Measurements from ENCODE around the gene RPL5. TPM values are rescaled to one million over a fixed set of nuclear protein-coding genes. Genes with fewer than 3 reads are reported as not detected.

RPL5 gene
- total and polyA plus RNA-seq, 9 of the 15 experiments (the other 6 are each of a cell fraction or from before 2014, with no cell fraction given) = 1,467 to 4,252 (median 2,454) TPM

DNA sequence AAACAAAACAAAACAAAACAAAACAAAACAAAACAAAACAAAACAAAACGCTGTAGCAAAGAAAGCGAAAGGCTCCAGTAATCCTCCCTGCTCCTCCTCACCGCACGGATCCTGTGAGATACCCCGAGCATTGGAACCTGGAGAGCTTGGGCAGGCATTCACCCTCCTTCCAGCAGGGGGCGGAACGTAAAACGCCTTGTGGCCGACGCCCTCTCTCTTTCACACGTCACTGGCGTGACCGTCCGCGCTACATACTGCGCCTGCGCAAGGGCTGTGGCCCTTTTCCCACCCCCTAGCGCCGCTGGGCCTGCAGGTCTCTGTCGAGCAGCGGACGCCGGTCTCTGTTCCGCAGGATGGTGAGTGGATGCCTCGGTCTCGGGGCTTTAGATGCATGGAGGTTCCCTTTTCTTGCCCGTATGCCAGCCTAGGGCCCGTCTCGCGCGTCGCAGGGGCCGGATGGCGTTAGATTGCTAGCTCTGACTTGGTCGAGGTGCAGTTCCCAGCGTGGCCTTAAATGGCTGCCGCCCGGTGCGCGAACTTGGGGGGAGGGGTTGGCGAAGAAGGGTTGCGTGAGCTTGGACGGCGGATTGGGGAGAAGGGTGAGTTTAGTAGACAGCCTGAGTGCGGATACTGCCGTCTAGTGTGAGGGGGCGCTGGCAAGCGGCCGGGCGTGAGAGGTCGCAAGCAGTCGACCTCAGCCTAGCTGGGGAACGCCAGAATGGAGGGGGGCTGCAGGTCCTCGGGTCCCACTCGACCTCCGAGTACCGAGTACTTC, at the start of gene RPL5 (continued):
- TF ChIP-seq HLTF (IDR thresholded peaks at IDR 0.05) = no peak; the same call in none of the 2 replicates
- peak; percentile 71 for TF ChIP-seq ESRRA (IDR thresholded peaks at IDR 0.05; ENCODE audit: borderline replicate concordance, low read depth)
- peak; percentile 84 for TF ChIP-seq CTBP1 (IDR thresholded peaks at IDR 0.05; ENCODE audit: borderline replicate concordance)
- TF ChIP-seq, protein P1, sequence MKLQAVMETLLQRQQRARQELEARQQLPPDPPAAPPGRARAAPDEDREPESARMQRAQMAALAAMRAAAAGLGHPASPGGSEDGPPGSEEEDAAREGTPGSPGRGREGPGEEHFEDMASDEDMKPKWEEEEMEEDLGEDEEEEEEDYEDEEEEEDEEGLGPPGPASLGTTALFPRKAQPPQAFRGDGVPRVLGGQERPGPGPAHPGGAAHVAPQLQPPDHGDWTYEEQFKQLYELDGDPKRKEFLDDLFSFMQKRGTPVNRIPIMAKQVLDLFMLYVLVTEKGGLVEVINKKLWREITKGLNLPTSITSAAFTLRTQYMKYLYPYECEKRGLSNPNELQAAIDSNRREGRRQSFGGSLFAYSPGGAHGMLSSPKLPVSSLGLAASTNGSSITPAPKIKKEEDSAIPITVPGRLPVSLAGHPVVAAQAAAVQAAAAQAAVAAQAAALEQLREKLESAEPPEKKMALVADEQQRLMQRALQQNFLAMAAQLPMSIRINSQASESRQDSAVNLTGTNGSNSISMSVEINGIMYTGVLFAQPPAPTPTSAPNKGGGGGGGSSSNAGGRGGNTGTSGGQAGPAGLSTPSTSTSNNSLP (IDR thresholded peaks at IDR 0.05; ENCODE audit: borderline replicate concordance, low read depth, low read length) = peak; percentile 43; the same call in 1 of the 2 replicates
- TF ChIP-seq, protein P2, sequence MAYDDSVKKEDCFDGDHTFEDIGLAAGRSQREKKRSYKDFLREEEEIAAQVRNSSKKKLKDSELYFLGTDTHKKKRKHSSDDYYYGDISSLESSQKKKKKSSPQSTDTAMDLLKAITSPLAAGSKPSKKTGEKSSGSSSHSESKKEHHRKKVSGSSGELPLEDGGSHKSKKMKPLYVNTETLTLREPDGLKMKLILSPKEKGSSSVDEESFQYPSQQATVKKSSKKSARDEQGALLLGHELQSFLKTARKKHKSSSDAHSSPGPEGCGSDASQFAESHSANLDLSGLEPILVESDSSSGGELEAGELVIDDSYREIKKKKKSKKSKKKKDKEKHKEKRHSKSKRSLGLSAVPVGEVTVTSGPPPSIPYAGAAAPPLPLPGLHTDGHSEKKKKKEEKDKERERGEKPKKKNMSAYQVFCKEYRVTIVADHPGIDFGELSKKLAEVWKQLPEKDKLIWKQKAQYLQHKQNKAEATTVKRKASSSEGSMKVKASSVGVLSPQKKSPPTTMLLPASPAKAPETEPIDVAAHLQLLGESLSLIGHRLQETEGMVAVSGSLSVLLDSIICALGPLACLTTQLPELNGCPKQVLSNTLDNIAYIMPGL (CRISPR knock-in tag; IDR thresholded peaks at IDR 0.05) = peak; percentile 99
- no peak for TF ChIP-seq EWSR1 (IDR thresholded peaks at IDR 0.05; ENCODE audit: borderline replicate concordance, low read depth, partially characterized antibody)
- TF ChIP-seq ZNF253 (CRISPR knock-in tag; conservative IDR thresholded peaks at IDR 0.05) = no peak
- peak; percentile 52 for TF ChIP-seq TEAD4 (IDR thresholded peaks at IDR 0.05; ENCODE audit: low read length)
- no peak for TF ChIP-seq TEAD4 (CRISPR knock-in tag; IDR thresholded peaks at IDR 0.05; ENCODE audit: borderline replicate concordance)
- TF ChIP-seq, protein P3, sequence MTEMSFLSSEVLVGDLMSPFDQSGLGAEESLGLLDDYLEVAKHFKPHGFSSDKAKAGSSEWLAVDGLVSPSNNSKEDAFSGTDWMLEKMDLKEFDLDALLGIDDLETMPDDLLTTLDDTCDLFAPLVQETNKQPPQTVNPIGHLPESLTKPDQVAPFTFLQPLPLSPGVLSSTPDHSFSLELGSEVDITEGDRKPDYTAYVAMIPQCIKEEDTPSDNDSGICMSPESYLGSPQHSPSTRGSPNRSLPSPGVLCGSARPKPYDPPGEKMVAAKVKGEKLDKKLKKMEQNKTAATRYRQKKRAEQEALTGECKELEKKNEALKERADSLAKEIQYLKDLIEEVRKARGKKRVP (CRISPR knock-in tag; IDR thresholded peaks at IDR 0.05) = no peak
- peak; percentile 88 for TF ChIP-seq NR2C2 (CRISPR knock-in tag; IDR thresholded peaks at IDR 0.05)
- TF ChIP-seq NR2C2 (tag; IDR thresholded peaks at IDR 0.05) = peak; percentile 74
- TF ChIP-seq POLR2AphosphoS5 (IDR thresholded peaks at IDR 0.05; ENCODE audit: control insufficient read depth, insufficient read depth, low read depth, low read length) = peak; percentile 99
- TF ChIP-seq ZNF224 (CRISPR knock-in tag; IDR thresholded peaks at IDR 0.05) = no peak
- peak; percentile 99 for TF ChIP-seq POLR2B (IDR thresholded peaks at IDR 0.05; ENCODE audit: low read depth, partially characterized antibody)
- peak; percentile 70; the same call in 1 of the 2 replicates for TF ChIP-seq SMAD4 (CRISPR knock-in tag; conservative IDR thresholded peaks at IDR 0.05)
- no peak for TF ChIP-seq ZKSCAN3 (CRISPR knock-in tag; IDR thresholded peaks at IDR 0.05)
- TF ChIP-seq HEY1 (CRISPR knock-in tag; IDR thresholded peaks at IDR 0.05; ENCODE audit: borderline replicate concordance) = no peak
- no peak for TF ChIP-seq MCM2 (IDR thresholded peaks at IDR 0.05; ENCODE audit: low read depth)
- 0 out of 2 replicates have a peak, but pooled peaks have one; percentile 32 for TF ChIP-seq NFE2 (IDR thresholded peaks at IDR 0.05; ENCODE audit: low read depth)
- TF ChIP-seq, protein P4, sequence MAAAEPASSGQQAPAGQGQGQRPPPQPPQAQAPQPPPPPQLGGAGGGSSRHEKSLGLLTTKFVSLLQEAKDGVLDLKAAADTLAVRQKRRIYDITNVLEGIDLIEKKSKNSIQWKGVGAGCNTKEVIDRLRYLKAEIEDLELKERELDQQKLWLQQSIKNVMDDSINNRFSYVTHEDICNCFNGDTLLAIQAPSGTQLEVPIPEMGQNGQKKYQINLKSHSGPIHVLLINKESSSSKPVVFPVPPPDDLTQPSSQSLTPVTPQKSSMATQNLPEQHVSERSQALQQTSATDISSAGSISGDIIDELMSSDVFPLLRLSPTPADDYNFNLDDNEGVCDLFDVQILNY (CRISPR knock-in tag; IDR thresholded peaks at IDR 0.05) = peak; percentile 94; the same call in 1 of the 2 replicates
- no peak for TF ChIP-seq ESRRB (CRISPR knock-in tag; IDR thresholded peaks at IDR 0.05; ENCODE audit: borderline replicate concordance)

Measured in K562 (cell line).